Natural killer cell (primary cell): Measurements from ENCODE around the gene CD302. TPM values are rescaled to one million over a fixed set of nuclear protein-coding genes. Genes with fewer than 3 reads are reported as not detected.
"Not testable (repeated sequence)": the region's sequence is repeated elsewhere in the genome, so short reads cannot be mapped to it uniquely, and the experiment has no call there.

Source experiments
- ATAC-seq, 3 donors: fragments of 150-1000 bp in 2 of 3; fragments of 200-7000 bp in 1 of 3; cut with Tn5 transposase; 1 replicate in 1 of 3; 2 replicates in 2 of 3; pipeline ENCODE4 v1.10.0; 2021; ENCODE audit warnings: mild to moderate bottlenecking in 2 of 3, moderate library complexity in 2 of 3
- DNase-seq, 2 donors: peaks; one replicate each; pipeline versions ENCODE4 v3.0.0 to v3.0.0-alpha.2; 2013 to 2021; ENCODE audit warnings: mixed read lengths in 1 of 2
- H3K27ac ChIP-seq: one replicate; pipeline ENCODE4 v1.5.1; 2013; ENCODE audit warnings: mild to moderate bottlenecking, low read length
- H3K27me3 ChIP-seq: one replicate; pipeline ENCODE4 v1.6.1; 2013; ENCODE audit warnings: low read length; ENCODE audit not compliant: control insufficient read depth, insufficient read depth
- H3K36me3 ChIP-seq: one replicate; pipeline ENCODE4 v1.6.1; 2013; ENCODE audit warnings: low read length; ENCODE audit not compliant: control insufficient read depth, insufficient read depth
- H3K4me1 ChIP-seq: one replicate; pipeline ENCODE4 v1.6.1; 2013; ENCODE audit warnings: low read length; ENCODE audit not compliant: control insufficient read depth, insufficient read depth
- H3K4me3 ChIP-seq: one replicate; pipeline ENCODE4 v1.5.1; 2013; ENCODE audit warnings: low read length
- H3K9me3 ChIP-seq: one replicate; pipeline ENCODE4 v1.6.1; 2013; ENCODE audit warnings: low read length; ENCODE audit not compliant: control insufficient read depth, insufficient read depth
- H3K27ac Mint-ChIP-seq, 2 donors: one replicate each; pipeline ENCODE4 v1.8.0; 2022; ENCODE audit warnings: mild to moderate bottlenecking in 2 of 2, mixed read lengths in 2 of 2, moderate library complexity in 1 of 2
- H3K27me3 Mint-ChIP-seq, 2 donors: one replicate each; pipeline ENCODE4 v1.8.0; 2022; ENCODE audit warnings: low read depth in 2 of 2, mixed read lengths in 2 of 2
- H3K36me3 Mint-ChIP-seq: one replicate; pipeline ENCODE4 v1.8.0; 2022; ENCODE audit warnings: mixed read lengths
- H3K4me1 Mint-ChIP-seq, 2 donors: one replicate each; pipeline ENCODE4 v1.8.0; 2022; ENCODE audit warnings: mixed read lengths in 2 of 2
- H3K4me3 Mint-ChIP-seq: one replicate; pipeline ENCODE4 v1.8.0; 2022; ENCODE audit warnings: mild to moderate bottlenecking, moderate library complexity, mixed read lengths
- H3K9me3 Mint-ChIP-seq, 2 donors: one replicate each; pipeline ENCODE4 v1.8.0; 2022; ENCODE audit warnings: mixed read lengths in 2 of 2
- CTCF ChIP-seq: fragments of 200-600 bp; IDR thresholded peaks from one replicate; pipeline ENCODE4 v1.8.0; 2022; ENCODE audit warnings: antibody characterized with exemption
- WGBS: methylation state at CpG from one replicate; pipeline ENCODE4 v1.1.7; 2013; ENCODE audit warnings: missing lambda C conversion rate; ENCODE audit not compliant: insufficient coverage; 5-methylcytosine and 5-hydroxymethylcytosine counted together
- intact Hi-C: fragments of 100-400 bp; cut with micrococcal nuclease; formaldehyde crosslinking; loops from one replicate; pipeline ENCODE4 v1.14.2; 2022
- total RNA-seq, 4 donors: library from RNA; stranded (reverse); fragments of 120-200 nt in 1 of 4; gene quantifications; one replicate each; pipeline versions ENCODE4 v1.2.3 to v1.2.4, GENCODE V29; 2013 to 2022

CD302 gene
- total RNA-seq, 3 donors from 2014 or later (not counting 1 experiment from before 2014, with no cell fraction given), result 2.0 to 5.2 (median 5.1) TPM

- H3K4me3 Mint-ChIP-seq, result no peak overlapping the region
- Histone ChIP-seq H3K36me3 (no peaks in the 10 kb centered on the region), H3K4me3 (no peak overlapping the region), H3K27ac (no peak overlapping the region), H3K9me3 (no peaks in the 10 kb centered on the region), H3K27me3 (no peaks in the 10 kb centered on the region), H3K4me1 (no peaks in the 10 kb centered on the region)
- no peaks in the 10 kb centered on the region for H3K36me3 Mint-ChIP-seq
- WGBS, result 100% methylated on average over 1 of the region's 2 CpGs
- TF ChIP-seq CTCF, result no peak
- peaks cover 0 to 5% of the 10 kb centered on the region in 2 donors for H3K27me3 Mint-ChIP-seq
- H3K4me1 Mint-ChIP-seq, result no peaks in the 10 kb centered on the region
- DNase-seq, result no peak
- H3K9me3 Mint-ChIP-seq, result no peaks in the 10 kb centered on the region
- intact Hi-C loops, result no loop called here
- no peak for ATAC-seq
- no peak overlapping the region for H3K27ac Mint-ChIP-seq
These were observed 11.1 kb downstream of the CD302 start for GRCh38 chr2:159786938-159787337.

GRCh38 chr2:159785195-159785594 lies 12.8 kb downstream of the CD302 start:
- intact Hi-C loops, result no loop called here
- Histone ChIP-seq H3K27me3 (no peaks in the 10 kb centered on the region), H3K4me1 (no peaks in the 10 kb centered on the region), H3K4me3 (no peak overlapping the region), H3K27ac (no peak overlapping the region), H3K9me3 (no peaks in the 10 kb centered on the region), H3K36me3 (no peaks in the 10 kb centered on the region)
- no peaks in the 10 kb centered on the region for H3K36me3 Mint-ChIP-seq
- peaks cover 0 to 5% of the 10 kb centered on the region in 2 donors for H3K27me3 Mint-ChIP-seq
- WGBS, result 98% methylated on average over 3 of the region's 3 CpGs
- ATAC-seq (no peak), DNase-seq (no peak)
- H3K27ac Mint-ChIP-seq, result no peak overlapping the region
- H3K4me1 Mint-ChIP-seq, result no peaks in the 10 kb centered on the region
- no peak overlapping the region for H3K4me3 Mint-ChIP-seq
- no peak for TF ChIP-seq CTCF
- H3K9me3 Mint-ChIP-seq, result no peaks in the 10 kb centered on the region

GRCh38 chr2:159784744-159785143 lies 13.3 kb downstream of the CD302 start:
- H3K4me3 Mint-ChIP-seq, H3K9me3 Mint-ChIP-seq, H3K4me1 Mint-ChIP-seq: not testable (repeated sequence)

GRCh38 chr2:159783556-159783955 lies 14.5 kb downstream of the CD302 start:
- no peaks in the 10 kb centered on the region for H3K9me3 Mint-ChIP-seq
- H3K27ac ChIP-seq, result no peak overlapping the region
- H3K4me1 Mint-ChIP-seq, result no peaks in the 10 kb centered on the region
- no peaks in the 10 kb centered on the region for H3K36me3 Mint-ChIP-seq
- no peak overlapping the region for H3K4me3 Mint-ChIP-seq
- H3K4me3 ChIP-seq, result no peak overlapping the region
- ATAC-seq, result no peak
- TF ChIP-seq CTCF, result no peak
- H3K27me3 ChIP-seq, result no peaks in the 10 kb centered on the region
- H3K9me3 ChIP-seq, result no peaks in the 10 kb centered on the region
- WGBS, result no CpG with 5 or more reads among the region's 1 CpG
- H3K4me1 ChIP-seq, result no peaks in the 10 kb centered on the region
- H3K36me3 ChIP-seq, result no peaks in the 10 kb centered on the region
- peaks cover 0 to under 1% of the 10 kb centered on the region in 2 donors for H3K27me3 Mint-ChIP-seq
- DNase-seq, result no peak
- no peak overlapping the region for H3K27ac Mint-ChIP-seq
- intact Hi-C loops, result no loop called here

More at GRCh38 chr2:159784744-159785143, 13.3 kb downstream of the CD302 start:
- H3K27ac Mint-ChIP-seq, H3K36me3 ChIP-seq, H3K36me3 Mint-ChIP-seq, H3K9me3 ChIP-seq, H3K27ac ChIP-seq, intact Hi-C loops, DNase-seq, H3K27me3 Mint-ChIP-seq, H3K4me3 ChIP-seq, ATAC-seq, H3K27me3 ChIP-seq, H3K4me1 ChIP-seq: not testable (repeated sequence)
- WGBS, result 89% methylated on average over 6 of the region's 6 CpGs
